DMS114 treated with DMSO at 0.1 percent for 48 hours (cell line): ENCODE measurements around the gene ACO1.

Source experiments
- DNase-seq: peaks from one replicate; lab custom pipeline; 2025; ENCODE audit not compliant: unreplicated experiment; lab: John Stamatoyannopoulos, UW

The ACO1 gene

GRCh38 chr9:32419921-32420320 lies 35.5 kb downstream of the ACO1 start:
- no peak for DNase-seq

- no peak for DNase-seq
Observed at GRCh38 chr9:32422237-32422806, 37.9 kb downstream of the ACO1 start.

- DNase-seq: no peak
Observed at GRCh38 chr9:32423371-32423770, 38.9 kb downstream of the ACO1 start.

GRCh38 chr9:32424616-32425015 lies 40.2 kb downstream of the ACO1 start:
- DNase-seq: no peak

GRCh38 chr9:32426278-32426939 lies 42.0 kb downstream of the ACO1 start:
- no peak for DNase-seq

GRCh38 chr9:32427111-32427873 lies 42.8 kb downstream of the ACO1 start:
- DNase-seq: no peak

- DNase-seq: no peak
Observed at GRCh38 chr9:32430720-32431119, 46.3 kb downstream of the ACO1 start.

GRCh38 chr9:32431196-32431595 lies 46.8 kb downstream of the ACO1 start:
- no peak for DNase-seq

- DNase-seq: peak; percentile 3
Observed at GRCh38 chr9:32431940-32432555, 47.6 kb downstream of the ACO1 start.

- no peak for DNase-seq
Observed at GRCh38 chr9:32434892-32435291, 50.4 kb downstream of the ACO1 start.

- DNase-seq: no peak
Observed at GRCh38 chr9:32441678-32442077, 57.2 kb downstream of the ACO1 start.

- no peak for DNase-seq
Observed at GRCh38 chr9:32442433-32442832, 58.0 kb downstream of the ACO1 start.

GRCh38 chr9:32449969-32450368 lies 65.5 kb downstream of the ACO1 start:
- DNase-seq: no peak

GRCh38 chr9:32454280-32454679 lies 69.8 kb downstream of the ACO1 start:
- DNase-seq: no peak

GRCh38 chr9:32455738-32456137 lies 71.3 kb downstream of the ACO1 start:
- DNase-seq: no peak

- no peak for DNase-seq
Observed at GRCh38 chr9:32456564-32456963, 72.1 kb downstream of the ACO1 start.

- DNase-seq: no peak
Observed at GRCh38 chr9:32463500-32464293, 79.3 kb downstream of the ACO1 start.

- DNase-seq: no peak
Observed at GRCh38 chr9:32468740-32469139, 84.3 kb downstream of the ACO1 start.

- DNase-seq: no peak
Observed at GRCh38 chr9:32472344-32472743, 87.9 kb downstream of the ACO1 start.

- DNase-seq: no peak
Observed at GRCh38 chr9:32483343-32483742, 98.9 kb downstream of the ACO1 start.
